Measurements from ENCODE around the gene HM13. TPM values are rescaled to one million over a fixed set of nuclear protein-coding genes. Genes with fewer than 3 reads are reported as not detected.

Gene HM13
- total and polyA plus RNA-seq, 2 of the 4 experiments (the other 2 are of a cell fraction): 53.2 to 203 TPM

GRCh38 chr20:31580706-31581105 is 66.5 kb downstream of the HM13 start:
- no peak overlapping the region for H2AK9ac ChIP-seq (replicated peaks; ENCODE audit: low read depth, low read length, poor library complexity)
- no peak overlapping the region for H2AK5ac ChIP-seq (ENCODE audit: low read depth, low read length)
- no peaks in the 10 kb centered on the region for H4K20me1 ChIP-seq (ENCODE audit: insufficient read depth, low read length)
- in situ Hi-C loops (cut with MboI; ENCODE audit: low sequenced_read_pairs) (no loop called here), dilution Hi-C loops (cut with HindIII; ENCODE audit: low sequenced_read_pairs, unreplicated experiment) (no loop called here), intact Hi-C loops (cut with micrococcal nuclease) (no loop called here)
- H3K4me3 ChIP-seq (ENCODE audit: insufficient read depth, low read depth, low read length): no peak overlapping the region
- no peak overlapping the region for H2BK5ac ChIP-seq (ENCODE audit: low read depth, low read length, poor library complexity, severe bottlenecking)
- no peak overlapping the region for H2BK20ac ChIP-seq (ENCODE audit: low read depth, low read length)
- no peaks in the 10 kb centered on the region for H3K79me1 ChIP-seq (ENCODE audit: low read depth in 1 of 2, low read length in 2 of 2)
- no peak overlapping the region for H3K14ac ChIP-seq (replicated peaks; ENCODE audit: low read depth, low read length)
- ChIA-PET CTCF (no interaction called here), POLR2A (ENCODE audit: unreplicated experiment) (no interaction called here)
- H3K4me1 ChIP-seq (ENCODE audit: control insufficient read depth, insufficient read depth, low read length): no peaks in the 10 kb centered on the region
- no peaks in the 10 kb centered on the region for H3K36me3 ChIP-seq (ENCODE audit: control insufficient read depth, insufficient read depth, low read length)
- WGBS, 2 experiments (ENCODE audit: extremely low coverage in 2 of 2, insufficient read length in 1 of 2): 88% methylated on average over 4 of the region's 7 CpGs; no CpG with 5 or more reads in 1 of the 2 experiments
- H3K9me1 ChIP-seq (ENCODE audit: insufficient read depth, low read length): no peaks in the 10 kb centered on the region
- H3K9me3 ChIP-seq (ENCODE audit: control insufficient read depth, insufficient read depth, low read length): no peaks in the 10 kb centered on the region
- no peak for TF ChIP-seq MAZ (IDR thresholded peaks at IDR 0.05; ENCODE audit: borderline replicate concordance, low read depth, low read length)
- TF ChIP-seq MXI1 (IDR thresholded peaks at IDR 0.05; ENCODE audit: borderline replicate concordance, low read depth, low read length): no peak
- TF ChIP-seq SMC3 (IDR thresholded peaks at IDR 0.05; ENCODE audit: low read depth, low read length): no peak
- no peak for TF ChIP-seq CTCF (conservative IDR thresholded peaks at IDR 0.05; ENCODE audit: low read depth, low read length)
- no peak for TF ChIP-seq BHLHE40 (IDR thresholded peaks at IDR 0.05; ENCODE audit: low read depth, low read length)
- TF ChIP-seq CHD1 (IDR thresholded peaks at IDR 0.05; ENCODE audit: low read depth, low read length): no peak
- TF ChIP-seq CEBPB (IDR thresholded peaks at IDR 0.05; ENCODE audit: low read depth, low read length): no peak
- no peak for TF ChIP-seq POLR2A (IDR thresholded peaks at IDR 0.05; ENCODE audit: low read depth, low read length)
- TF ChIP-seq RAD21 (IDR thresholded peaks at IDR 0.05; ENCODE audit: low read length): no peak
- no peak for TF ChIP-seq NFE2L2 (IDR thresholded peaks at IDR 0.05; ENCODE audit: low read depth, low read length)
- TF ChIP-seq USF2 (IDR thresholded peaks at IDR 0.05; ENCODE audit: low read depth, low read length): no peak
- no peak for TF ChIP-seq MAFK (IDR thresholded peaks at IDR 0.05; ENCODE audit: low read depth, low read length)
- TF ChIP-seq RFX5 (IDR thresholded peaks at IDR 0.05; ENCODE audit: low read depth, low read length): no peak
- TF ChIP-seq FOS (IDR thresholded peaks at IDR 0.05; ENCODE audit: low read depth, low read length): no peak
- no peak for TF ChIP-seq RCOR1 (IDR thresholded peaks at IDR 0.05; ENCODE audit: insufficient replicate concordance, low read length)
- no peak for TF ChIP-seq ELK1 (IDR thresholded peaks at IDR 0.05; ENCODE audit: borderline replicate concordance, low read depth, low read length)
- no peak overlapping the region for H4K8ac ChIP-seq (ENCODE audit: low read depth in 2 of 2, low read length in 2 of 2)
- H2BK120ac ChIP-seq (ENCODE audit: low read depth, low read length): no peak overlapping the region
- no peak overlapping the region for H3K4ac ChIP-seq (ENCODE audit: low read depth, low read length)
- no TSS peak for BruUV-seq (replicated peaks)
- H3K23ac ChIP-seq (ENCODE audit: low read depth, low read length): no peak overlapping the region
- H3K27me3 ChIP-seq (ENCODE audit: control insufficient read depth, insufficient read depth, low read length): no peaks in the 10 kb centered on the region
- H3K9ac ChIP-seq (ENCODE audit: low read depth, low read length): no peak overlapping the region
- H3K4me2 ChIP-seq (ENCODE audit: low read depth, low read length): no peak overlapping the region
- DNase-seq (no peak), ATAC-seq (ENCODE audit: low read depth) (no peak)
- no peak overlapping the region for H4K91ac ChIP-seq (ENCODE audit: insufficient read depth, low read depth, low read length)
- no peak overlapping the region for H3K56ac ChIP-seq (ENCODE audit: extremely low read depth, insufficient read depth, low read length)
- no peak overlapping the region for H2AFZ ChIP-seq (replicated peaks; ENCODE audit: low read length, poor library complexity)
- H3K27ac ChIP-seq (ENCODE audit: insufficient read depth, low read length): no peak overlapping the region
- no peak overlapping the region for H4K5ac ChIP-seq (ENCODE audit: low read depth, low read length)
- no peak overlapping the region for H3K18ac ChIP-seq (ENCODE audit: low read depth, low read length)
- no peak overlapping the region for H2BK15ac ChIP-seq (ENCODE audit: low read depth, low read length)

All from IMR-90 (cell line).